ENCODE measurements around the gene RNASEH2C. TPM values are rescaled to one million over a fixed set of nuclear protein-coding genes. Genes with fewer than 3 reads are reported as not detected.
"Not testable (repeated sequence)": the region's sequence is repeated elsewhere in the genome, so short reads cannot be mapped to it uniquely, and the experiment has no call there.

Gene RNASEH2C
- total RNA-seq, 1 donor from 2014 or later, result 38.6 TPM

- Mint-ChIP-seq H3K27me3 (ENCODE audit: unreplicated experiment) (peaks cover 6% of the 10 kb centered on the region), H3K4me3 (ENCODE audit: unreplicated experiment) (no peak overlapping the region), H3K36me3 (ENCODE audit: low read depth, unreplicated experiment) (peaks cover 3% of the 10 kb centered on the region), H3K27ac (ENCODE audit: unreplicated experiment) (no peak overlapping the region), H3K9me3 (ENCODE audit: unreplicated experiment) (no peaks in the 10 kb centered on the region), H3K4me1 (ENCODE audit: unreplicated experiment) (peaks cover 17% of the 10 kb centered on the region)
- TF ChIP-seq CTCF (IDR thresholded peaks at IDR 0.05; ENCODE audit: unreplicated experiment), result no peak
- DNase-seq (ENCODE audit: low spot score), result no peak
These were observed 24.9 kb downstream of the RNASEH2C start for GRCh38 chr11:65695459-65696241.

- H3K27ac Mint-ChIP-seq (ENCODE audit: unreplicated experiment), result peak overlapping the region; percentile 33
- TF ChIP-seq CTCF (IDR thresholded peaks at IDR 0.05; ENCODE audit: unreplicated experiment), result no peak
- H3K9me3 Mint-ChIP-seq (ENCODE audit: unreplicated experiment), result no peaks in the 10 kb centered on the region
- peaks cover 10% of the 10 kb centered on the region for H3K4me1 Mint-ChIP-seq (ENCODE audit: unreplicated experiment)
- no peak for DNase-seq (ENCODE audit: low spot score)
- H3K27me3 Mint-ChIP-seq (ENCODE audit: unreplicated experiment), result peaks cover 2% of the 10 kb centered on the region
- H3K36me3 Mint-ChIP-seq (ENCODE audit: low read depth, unreplicated experiment), result no peaks in the 10 kb centered on the region
- peak overlapping the region; percentile 24 for H3K4me3 Mint-ChIP-seq (ENCODE audit: unreplicated experiment)
These were observed 28.2 kb downstream of the RNASEH2C start for GRCh38 chr11:65692367-65692766.

GRCh38 chr11:65691847-65692246, 28.8 kb downstream of the RNASEH2C start:
- not testable (repeated sequence) for H3K36me3 Mint-ChIP-seq (ENCODE audit: low read depth, unreplicated experiment); DNase-seq (ENCODE audit: low spot score); H3K4me1 Mint-ChIP-seq (ENCODE audit: unreplicated experiment); H3K27ac Mint-ChIP-seq (ENCODE audit: unreplicated experiment); H3K27me3 Mint-ChIP-seq (ENCODE audit: unreplicated experiment); H3K9me3 Mint-ChIP-seq (ENCODE audit: unreplicated experiment); H3K4me3 Mint-ChIP-seq (ENCODE audit: unreplicated experiment)

- Mint-ChIP-seq H3K9me3 (ENCODE audit: unreplicated experiment) (no peaks in the 10 kb centered on the region), H3K27me3 (ENCODE audit: unreplicated experiment) (no peaks in the 10 kb centered on the region), H3K4me1 (ENCODE audit: unreplicated experiment) (no peaks in the 10 kb centered on the region), H3K27ac (ENCODE audit: unreplicated experiment) (no peak overlapping the region), H3K36me3 (ENCODE audit: low read depth, unreplicated experiment) (no peaks in the 10 kb centered on the region), H3K4me3 (ENCODE audit: unreplicated experiment) (no peak overlapping the region)
- no peak for DNase-seq (ENCODE audit: low spot score)
- TF ChIP-seq CTCF (IDR thresholded peaks at IDR 0.05; ENCODE audit: unreplicated experiment), result no peak
These were observed 34.6 kb downstream of the RNASEH2C start for GRCh38 chr11:65685981-65686380.

GRCh38 chr11:65683480-65683879, 37.1 kb downstream of the RNASEH2C start:
- not testable (repeated sequence) for DNase-seq (ENCODE audit: low spot score); H3K27me3 Mint-ChIP-seq (ENCODE audit: unreplicated experiment); H3K9me3 Mint-ChIP-seq (ENCODE audit: unreplicated experiment); H3K4me1 Mint-ChIP-seq (ENCODE audit: unreplicated experiment); H3K4me3 Mint-ChIP-seq (ENCODE audit: unreplicated experiment); H3K36me3 Mint-ChIP-seq (ENCODE audit: low read depth, unreplicated experiment); H3K27ac Mint-ChIP-seq (ENCODE audit: unreplicated experiment)

- Mint-ChIP-seq H3K27me3 (ENCODE audit: unreplicated experiment) (no peaks in the 10 kb centered on the region), H3K36me3 (ENCODE audit: low read depth, unreplicated experiment) (no peaks in the 10 kb centered on the region), H3K4me1 (ENCODE audit: unreplicated experiment) (no peaks in the 10 kb centered on the region), H3K27ac (ENCODE audit: unreplicated experiment) (no peak overlapping the region), H3K4me3 (ENCODE audit: unreplicated experiment) (no peak overlapping the region), H3K9me3 (ENCODE audit: unreplicated experiment) (no peaks in the 10 kb centered on the region)
- no peak for TF ChIP-seq CTCF (IDR thresholded peaks at IDR 0.05; ENCODE audit: unreplicated experiment)
- no peak for DNase-seq (ENCODE audit: low spot score)
These were observed 40.3 kb downstream of the RNASEH2C start for GRCh38 chr11:65680192-65680743.

All from endothelial cell (in vitro differentiated cells).